ENCODE data around the gene MORN4. TPM values are rescaled to one million over a fixed set of nuclear protein-coding genes. Genes with fewer than 3 reads are reported as not detected.

MORN4 gene
- total RNA-seq, 5 donors from 2014 or later (not counting 1 experiment from before 2014, with no cell fraction given): 0.84 to 4.4 (median 1.5) TPM

GRCh38 chr10:97587183-97587582 lies 46.1 kb downstream of the MORN4 start:
- Mint-ChIP-seq H3K27ac (no peak overlapping the region), H3K4me1 (peaks cover 0 to 5% (median 0%) of the 10 kb centered on the region in 3 donors), H3K36me3 (no peaks in the 10 kb centered on the region), H3K4me3 (no peak overlapping the region), H3K9me3 (no peaks in the 10 kb centered on the region), H3K27me3 (no peaks in the 10 kb centered on the region)
- H3K4me3 ChIP-seq (ENCODE audit: control insufficient read depth in 1 of 2, extremely low read depth in 1 of 2, low read length in 1 of 2): no peak overlapping the region
- WGBS (ENCODE audit: insufficient coverage): 80% methylated on average over 1 of the region's 2 CpGs
- no peaks in the 10 kb centered on the region for H3K9me3 ChIP-seq
- peaks cover 0 to 12% of the 10 kb centered on the region in 2 experiments for H3K4me1 ChIP-seq (ENCODE audit: control insufficient read depth in 1 of 2, extremely low read depth in 1 of 2, insufficient read depth in 2 of 2, low read length in 2 of 2)
- no peak overlapping the region for H3K27ac ChIP-seq (ENCODE audit: low read length)
- ChIA-PET POLR2A (no interaction called here), CTCF (no interaction called here)
- ATAC-seq (replicated peaks in 1 of 4) (no peak), DNase-seq (no peak)
- H3K27me3 ChIP-seq (replicated peaks in 1 of 2; ENCODE audit: control insufficient read depth in 2 of 2, extremely low read depth in 1 of 2, insufficient read depth in 2 of 2, low read length in 1 of 2): peaks cover 0 to 8% of the 10 kb centered on the region in 2 experiments
- no peaks in the 10 kb centered on the region for H3K36me3 ChIP-seq (ENCODE audit: control insufficient read depth in 2 of 2, extremely low read depth in 1 of 2, insufficient read depth in 1 of 2, low read length in 1 of 2)

GRCh38 chr10:97585439-97585811 lies 47.9 kb downstream of the MORN4 start:
- H3K27ac ChIP-seq (ENCODE audit: low read length): no peak overlapping the region
- CTCF ChIA-PET: interaction anchor here in 1 of 2 donors (1.0 kb wide), 1 partner anchor 10 kb away, joined by 3 read pairs; no protein-coding TSS in a partner anchor
- no peak for DNase-seq
- Mint-ChIP-seq H3K9me3 (no peaks in the 10 kb centered on the region), H3K27me3 (no peaks in the 10 kb centered on the region), H3K36me3 (no peaks in the 10 kb centered on the region), H3K4me3 (no peak overlapping the region), H3K4me1 (peaks cover 0 to 3% (median 0%) of the 10 kb centered on the region in 3 donors), H3K27ac (no peak overlapping the region)
- peaks cover 0 to 8% of the 10 kb centered on the region in 2 experiments for H3K27me3 ChIP-seq (replicated peaks in 1 of 2; ENCODE audit: control insufficient read depth in 2 of 2, extremely low read depth in 1 of 2, insufficient read depth in 2 of 2, low read length in 1 of 2)
- POLR2A ChIA-PET: interaction anchor here in 1 of 2 donors (0.7 kb wide), 1 partner anchor 151 kb away, joined by 4 read pairs; no protein-coding TSS in a partner anchor
- no peaks in the 10 kb centered on the region for H3K36me3 ChIP-seq (ENCODE audit: control insufficient read depth in 2 of 2, extremely low read depth in 1 of 2, insufficient read depth in 1 of 2, low read length in 1 of 2)
- no peak overlapping the region for H3K4me3 ChIP-seq (ENCODE audit: control insufficient read depth in 1 of 2, extremely low read depth in 1 of 2, low read length in 1 of 2)
- no peaks in the 10 kb centered on the region for H3K9me3 ChIP-seq
- H3K4me1 ChIP-seq (ENCODE audit: control insufficient read depth in 1 of 2, extremely low read depth in 1 of 2, insufficient read depth in 2 of 2, low read length in 2 of 2): peaks cover 0 to 5% of the 10 kb centered on the region in 2 experiments
- no peak for ATAC-seq (replicated peaks in 1 of 4)
- WGBS (ENCODE audit: insufficient coverage): 78% methylated on average over 3 of the region's 5 CpGs

GRCh38 chr10:97584798-97585438 lies 48.4 kb downstream of the MORN4 start:
- Histone ChIP-seq H3K27me3 (replicated peaks in 1 of 2; ENCODE audit: control insufficient read depth in 2 of 2, extremely low read depth in 1 of 2, insufficient read depth in 2 of 2, low read length in 1 of 2) (peaks cover 0 to 8% of the 10 kb centered on the region in 2 experiments), H3K4me3 (ENCODE audit: control insufficient read depth in 1 of 2, extremely low read depth in 1 of 2, low read length in 1 of 2) (no peak overlapping the region), H3K4me1 (ENCODE audit: control insufficient read depth in 1 of 2, extremely low read depth in 1 of 2, insufficient read depth in 2 of 2, low read length in 2 of 2) (peaks cover 0 to under 1% of the 10 kb centered on the region in 2 experiments), H3K36me3 (ENCODE audit: control insufficient read depth in 2 of 2, extremely low read depth in 1 of 2, insufficient read depth in 1 of 2, low read length in 1 of 2) (no peaks in the 10 kb centered on the region), H3K27ac (ENCODE audit: low read length) (no peak overlapping the region), H3K9me3 (no peaks in the 10 kb centered on the region)
- H3K27ac Mint-ChIP-seq: no peak overlapping the region
- 70% methylated on average over 2 of the region's 5 CpGs for WGBS (ENCODE audit: insufficient coverage)
- no peaks in the 10 kb centered on the region for H3K9me3 Mint-ChIP-seq
- POLR2A ChIA-PET: no interaction called here
- no peak overlapping the region for H3K4me3 Mint-ChIP-seq
- no peak for ATAC-seq (replicated peaks in 1 of 4)
- CTCF ChIA-PET: interaction anchor here in 1 of 2 donors (1.0 kb wide), 1 partner anchor 10 kb away, joined by 3 read pairs; no protein-coding TSS in a partner anchor
- no peak for DNase-seq
- H3K4me1 Mint-ChIP-seq: no peaks in the 10 kb centered on the region
- H3K36me3 Mint-ChIP-seq: no peaks in the 10 kb centered on the region
- peaks cover 0 to 2% of the 10 kb centered on the region in 2 donors for H3K27me3 Mint-ChIP-seq

GRCh38 chr10:97584060-97584797 lies 49.1 kb downstream of the MORN4 start, which contains the start of gene HOGA1:
Gene HOGA1 (plus strand): TSS chr10:97584389. CDS start chr10:97584704, 315 bp downstream.
- ChIA-PET POLR2A (no interaction called here), CTCF (no interaction called here)
- Histone ChIP-seq H3K4me3 (ENCODE audit: control insufficient read depth in 1 of 2, extremely low read depth in 1 of 2, low read length in 1 of 2) (no peak within 1 kb of the TSS), H3K27ac (ENCODE audit: low read length) (no peak within 1 kb of the TSS), H3K27me3 (replicated peaks in 1 of 2; ENCODE audit: control insufficient read depth in 2 of 2, extremely low read depth in 1 of 2, insufficient read depth in 2 of 2, low read length in 1 of 2) (peaks cover 0 to 8% of the 10 kb centered on the region in 2 experiments), H3K9me3 (no peaks in the 10 kb centered on the region), H3K36me3 (ENCODE audit: control insufficient read depth in 2 of 2, extremely low read depth in 1 of 2, insufficient read depth in 1 of 2, low read length in 1 of 2) (no peaks in the 10 kb centered on the region), H3K4me1 (ENCODE audit: control insufficient read depth in 1 of 2, extremely low read depth in 1 of 2, insufficient read depth in 2 of 2, low read length in 2 of 2) (no peaks in the 10 kb centered on the region)
- Mint-ChIP-seq H3K9me3 (no peaks in the 10 kb centered on the region), H3K4me1 (no peaks in the 10 kb centered on the region), H3K27me3 (peaks cover 0 to 2% of the 10 kb centered on the region in 2 donors), H3K4me3 (no peak within 1 kb of the TSS), H3K27ac (no peak within 1 kb of the TSS), H3K36me3 (no peaks in the 10 kb centered on the region)
- ATAC-seq (replicated peaks in 1 of 4): no peak
- DNase-seq: no peak
- whole genome bisulfite sequencing (ENCODE audit: insufficient coverage): 43% methylated on average over 3 of the region's 5 CpGs

GRCh38 chr10:97583476-97583875 lies 49.8 kb downstream of the MORN4 start:
- no peak overlapping the region for H3K27ac ChIP-seq (ENCODE audit: low read length)
- Mint-ChIP-seq H3K27me3 (peaks cover 0 to 2% of the 10 kb centered on the region in 2 donors), H3K4me3 (no peak overlapping the region), H3K27ac (no peak overlapping the region), H3K36me3 (no peaks in the 10 kb centered on the region), H3K9me3 (no peaks in the 10 kb centered on the region), H3K4me1 (no peaks in the 10 kb centered on the region)
- POLR2A ChIA-PET: no interaction called here
- DNase-seq (no peak), ATAC-seq (replicated peaks in 1 of 4) (no peak)
- CTCF ChIA-PET: no interaction called here
- H3K27me3 ChIP-seq (replicated peaks in 1 of 2; ENCODE audit: control insufficient read depth in 2 of 2, extremely low read depth in 1 of 2, insufficient read depth in 2 of 2, low read length in 1 of 2): peaks cover 0 to 10% of the 10 kb centered on the region in 2 experiments
- H3K36me3 ChIP-seq (ENCODE audit: control insufficient read depth in 2 of 2, extremely low read depth in 1 of 2, insufficient read depth in 1 of 2, low read length in 1 of 2): no peaks in the 10 kb centered on the region
- H3K9me3 ChIP-seq: no peaks in the 10 kb centered on the region
- 90% methylated on average over 11 of the region's 13 CpGs for WGBS (ENCODE audit: insufficient coverage)
- H3K4me3 ChIP-seq (ENCODE audit: control insufficient read depth in 1 of 2, extremely low read depth in 1 of 2, low read length in 1 of 2): no peak overlapping the region
- no peaks in the 10 kb centered on the region for H3K4me1 ChIP-seq (ENCODE audit: control insufficient read depth in 1 of 2, extremely low read depth in 1 of 2, insufficient read depth in 2 of 2, low read length in 2 of 2)

- ATAC-seq (replicated peaks in 1 of 4) (no peak), DNase-seq (no peak)
- H3K4me3 Mint-ChIP-seq: no peak overlapping the region
- H3K9me3 Mint-ChIP-seq: no peaks in the 10 kb centered on the region
- CTCF ChIA-PET: no interaction called here
- Histone ChIP-seq H3K9me3 (no peaks in the 10 kb centered on the region), H3K4me3 (ENCODE audit: control insufficient read depth in 1 of 2, extremely low read depth in 1 of 2, low read length in 1 of 2) (no peak overlapping the region), H3K27me3 (replicated peaks in 1 of 2; ENCODE audit: control insufficient read depth in 2 of 2, extremely low read depth in 1 of 2, insufficient read depth in 2 of 2, low read length in 1 of 2) (peaks cover 0 to 18% of the 10 kb centered on the region in 2 experiments), H3K4me1 (ENCODE audit: control insufficient read depth in 1 of 2, extremely low read depth in 1 of 2, insufficient read depth in 2 of 2, low read length in 2 of 2) (no peaks in the 10 kb centered on the region), H3K36me3 (ENCODE audit: control insufficient read depth in 2 of 2, extremely low read depth in 1 of 2, insufficient read depth in 1 of 2, low read length in 1 of 2) (no peaks in the 10 kb centered on the region), H3K27ac (ENCODE audit: low read length) (no peak overlapping the region)
- H3K27ac Mint-ChIP-seq: no peak overlapping the region
- WGBS (ENCODE audit: insufficient coverage): 79% methylated on average over 6 of the region's 8 CpGs
- H3K4me1 Mint-ChIP-seq: no peaks in the 10 kb centered on the region
- H3K36me3 Mint-ChIP-seq: no peaks in the 10 kb centered on the region
- peaks cover 0 to 2% of the 10 kb centered on the region in 2 donors for H3K27me3 Mint-ChIP-seq
- POLR2A ChIA-PET: no interaction called here
Observed at GRCh38 chr10:97582169-97582568, 51.1 kb downstream of the MORN4 start.
